HG02870 (cell line): Measurements from ENCODE around the gene MED12L.
"Not testable (repeated sequence)": the region's sequence is repeated elsewhere in the genome, so short reads cannot be mapped to it uniquely, and the experiment has no call there.

Experiments
- ATAC-seq: cut with Tn5 transposase; IDR thresholded peaks from one replicate; pipeline ENCODE4 v1.9.1; 2021; ENCODE audit warnings: mild to moderate bottlenecking, moderate library complexity; ENCODE audit not compliant: unreplicated experiment

The MED12L gene

GRCh38 chr3:151230646-151231045 lies 145.2 kb downstream of the MED12L start:
- peak; percentile 38 for ATAC-seq

GRCh38 chr3:151232403-151232802 lies 146.9 kb downstream of the MED12L start:
- not testable (repeated sequence) for ATAC-seq

DNA sequence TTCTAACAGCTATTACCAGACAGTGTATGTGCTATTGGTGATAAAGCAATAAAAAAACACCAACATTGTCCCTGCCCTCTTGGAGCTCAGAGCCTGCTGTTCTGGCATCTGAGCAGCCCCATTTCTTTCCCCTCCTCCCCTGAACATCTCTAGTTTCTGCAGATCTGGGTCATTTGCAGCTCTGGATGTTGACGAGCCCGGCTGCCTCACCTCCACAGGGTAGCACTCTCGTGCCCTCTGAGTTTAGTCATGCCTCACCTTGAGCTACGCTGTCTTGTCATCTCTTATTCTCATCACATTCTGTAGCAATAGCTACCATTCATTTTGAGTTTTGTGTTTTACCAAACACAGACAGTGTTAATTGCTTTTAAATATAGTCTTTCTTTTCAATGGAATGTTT lies 147.5 kb downstream of the MED12L start:
- ATAC-seq: no peak

DNA sequence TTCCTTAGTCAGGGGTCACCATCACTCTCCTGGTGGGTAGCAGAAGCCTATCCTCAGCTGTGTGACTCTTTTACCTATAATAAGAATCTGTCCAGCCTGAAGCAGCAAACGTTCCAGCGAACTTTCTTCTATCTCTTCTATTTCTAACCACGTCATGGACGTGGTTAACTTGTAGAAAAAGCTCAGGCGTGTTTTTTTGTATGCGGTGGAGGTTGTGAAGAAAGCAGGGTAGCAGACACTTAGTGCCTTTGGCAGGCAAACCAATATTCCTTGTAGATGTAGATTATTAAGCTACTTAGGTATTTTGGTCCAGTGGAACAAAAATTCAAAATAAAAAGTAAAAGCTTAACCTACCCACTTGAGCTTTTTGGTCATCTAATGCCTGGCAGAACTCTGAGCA lies 149.4 kb downstream of the MED12L start:
- ATAC-seq: no peak

- no peak for ATAC-seq
These were observed 150.9 kb downstream of the MED12L start for GRCh38 chr3:151236316-151236715.

GRCh38 chr3:151236736-151237135 lies 151.3 kb downstream of the MED12L start:
- no peak for ATAC-seq

GRCh38 chr3:151242006-151242405 lies 156.5 kb downstream of the MED12L start:
- ATAC-seq: not testable (repeated sequence)

DNA sequence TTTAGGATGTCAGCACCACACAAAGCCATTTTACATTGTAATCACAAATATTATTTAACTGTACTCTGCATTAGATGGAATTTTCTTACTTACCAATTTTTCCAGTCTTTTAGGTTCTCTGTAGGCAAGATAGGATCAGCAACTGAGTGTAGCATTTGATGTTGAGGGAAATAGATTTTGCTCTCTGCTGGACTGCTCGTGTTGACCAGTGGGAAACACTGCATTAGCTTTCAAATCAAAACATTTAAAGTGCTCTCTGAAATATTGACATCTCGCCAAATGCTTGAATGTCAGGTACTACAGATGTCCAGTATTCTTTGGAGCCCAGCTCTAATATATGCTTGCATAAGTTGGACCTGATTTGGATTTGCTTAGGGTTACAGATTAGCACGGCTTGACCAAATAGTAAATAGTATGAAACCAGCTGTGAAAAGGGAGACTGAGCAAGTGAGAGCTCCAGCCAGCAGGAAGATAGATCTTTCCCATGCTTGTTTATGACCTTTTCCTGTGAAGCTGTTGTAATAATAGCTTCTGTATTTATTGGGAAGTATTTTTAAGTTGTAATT lies 163.4 kb downstream of the MED12L start:
- no peak for ATAC-seq

DNA sequence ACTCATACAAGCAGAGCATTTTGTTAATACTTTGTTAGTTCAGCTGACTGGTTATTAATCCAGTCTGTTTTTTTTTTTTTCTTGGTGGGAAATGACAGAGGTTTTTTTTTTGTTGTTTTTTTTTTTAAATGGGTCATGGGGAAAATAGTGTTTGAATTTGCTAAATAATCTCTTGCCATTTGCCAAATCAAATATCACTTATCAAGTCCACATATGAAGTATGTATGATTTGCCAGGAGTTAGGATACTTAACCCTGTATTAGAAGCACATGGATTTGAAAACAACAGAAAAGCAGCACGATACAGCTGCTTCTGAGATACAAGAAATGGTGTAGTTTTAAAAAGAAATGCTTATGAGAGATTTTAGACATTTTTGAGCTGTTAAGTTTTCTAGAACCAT lies 171.3 kb downstream of the MED12L start:
- no peak for ATAC-seq

DNA sequence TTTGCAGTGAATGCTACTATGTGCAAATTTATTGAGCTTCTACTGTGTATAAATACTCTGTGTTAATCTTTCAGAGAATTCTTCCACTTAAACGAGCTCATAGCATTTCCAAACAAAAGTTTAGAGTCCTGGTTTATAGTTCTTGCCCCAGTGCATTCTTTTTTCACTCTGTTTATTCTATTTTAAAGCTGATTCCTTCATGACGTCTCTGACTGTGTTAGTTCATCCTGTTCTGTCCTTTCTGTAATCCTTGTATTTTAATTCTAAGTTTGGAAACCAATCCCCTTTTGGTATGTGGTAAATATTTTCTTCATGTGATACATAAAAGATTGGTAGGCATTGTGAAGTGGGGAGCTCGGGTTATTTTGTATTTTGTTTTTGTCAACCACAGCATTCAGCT lies 174.2 kb downstream of the MED12L start:
- ATAC-seq: no peak

DNA sequence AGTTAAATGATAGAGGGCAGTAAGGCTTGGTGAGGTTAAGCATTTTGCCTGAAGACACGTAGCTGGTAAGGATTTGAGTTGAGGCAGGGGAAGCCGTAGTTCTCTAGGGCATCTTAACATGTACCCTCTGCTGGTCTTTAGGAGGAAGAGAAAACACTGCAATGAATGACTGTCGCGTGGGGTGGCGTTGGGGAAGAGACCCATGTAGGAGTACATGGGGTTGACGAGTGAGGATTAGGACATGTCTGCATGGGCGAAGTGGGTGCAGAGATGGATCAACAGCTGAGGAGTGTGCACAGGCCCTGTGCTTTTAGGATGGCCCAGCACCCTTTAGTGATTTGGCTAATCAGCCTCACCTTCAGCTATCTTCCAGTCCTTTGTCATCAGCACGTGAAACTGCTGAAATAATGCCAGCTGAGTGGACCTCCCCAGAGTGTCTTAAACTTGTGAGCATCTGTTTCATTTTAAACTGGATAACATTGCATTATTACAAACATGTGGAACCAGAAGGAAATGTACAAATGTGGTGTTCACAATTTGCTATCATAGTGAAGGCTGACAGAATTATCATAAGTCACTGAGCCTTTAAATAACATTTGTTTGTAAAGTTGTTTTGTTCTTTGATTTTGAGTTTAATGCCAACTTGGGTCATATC lies 177.5 kb downstream of the MED12L start:
- ATAC-seq: no peak

DNA sequence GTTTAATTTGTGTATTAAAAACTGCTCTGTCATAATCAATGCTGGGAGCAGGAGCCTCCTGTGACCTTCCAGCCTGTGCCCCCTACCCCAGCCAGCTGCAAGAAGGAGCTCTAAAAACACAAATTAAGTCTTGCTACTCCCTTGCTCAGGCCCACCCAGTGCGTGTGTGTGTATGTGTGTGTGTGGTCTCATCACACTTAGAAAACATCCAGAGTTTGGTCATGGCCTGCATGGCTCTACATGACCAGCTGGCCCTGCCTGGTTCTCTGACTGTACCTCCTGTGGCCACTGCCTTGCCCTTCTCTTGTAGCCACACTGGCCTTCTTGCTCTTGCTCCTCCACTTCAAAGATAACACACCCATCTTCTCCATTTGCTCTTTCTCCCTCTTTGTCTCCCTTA lies 179.1 kb downstream of the MED12L start:
- ATAC-seq: no peak

GRCh38 chr3:151265166-151265565 lies 179.7 kb downstream of the MED12L start:
- no peak for ATAC-seq

- ATAC-seq: peak; percentile 82
These were observed 180.4 kb downstream of the MED12L start for GRCh38 chr3:151265866-151266265.

- ATAC-seq: no peak
These were observed 181.6 kb downstream of the MED12L start for GRCh38 chr3:151267066-151267465.

DNA sequence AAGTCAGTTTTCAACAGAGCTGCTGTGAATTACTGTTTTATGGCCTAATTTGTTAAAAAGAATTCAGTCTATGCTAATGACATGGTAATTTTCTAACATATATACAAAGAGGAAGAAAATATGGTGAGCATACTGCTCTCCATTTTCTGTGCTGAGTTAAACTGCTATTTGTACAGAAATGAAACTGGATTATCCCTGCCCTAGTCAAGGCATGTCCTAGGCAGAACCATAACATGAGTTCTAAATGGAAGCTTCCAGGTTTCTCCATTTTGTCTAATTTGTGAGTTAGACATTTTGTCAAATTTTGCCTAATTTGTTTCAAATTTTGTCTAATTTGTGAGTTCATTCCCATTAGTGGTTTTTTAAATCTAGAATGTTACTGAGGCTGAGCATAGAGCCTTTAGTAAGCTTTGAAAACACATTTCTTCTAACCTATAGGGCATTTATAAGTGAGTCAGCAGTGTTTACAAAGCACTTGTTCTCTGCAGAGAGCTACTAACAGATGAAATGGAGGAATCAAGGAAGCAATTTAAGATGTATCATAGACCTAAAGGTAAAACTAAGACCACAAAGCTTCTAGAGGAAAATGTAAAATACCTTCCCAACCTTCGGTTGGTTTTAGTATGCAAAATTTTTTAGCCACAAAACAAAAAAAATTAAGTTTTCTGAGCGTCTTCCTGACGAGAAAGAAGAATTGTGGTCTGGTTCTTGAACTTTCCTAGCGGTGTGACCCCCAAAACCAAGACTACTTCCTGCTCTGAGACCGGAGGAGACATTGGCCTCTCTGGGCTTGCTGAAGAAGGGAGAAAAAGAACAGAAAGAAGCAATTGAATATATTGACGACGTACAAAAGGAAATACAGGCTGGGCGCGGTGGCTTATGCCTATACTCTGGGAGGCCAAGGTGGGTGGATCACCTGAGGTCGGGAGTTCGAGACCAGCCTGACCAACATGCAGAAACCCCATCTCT lies 183.1 kb downstream of the MED12L start:
- ATAC-seq: peak; percentile 65

GRCh38 chr3:151269631-151270030 lies 184.2 kb downstream of the MED12L start:
- ATAC-seq: no peak

DNA sequence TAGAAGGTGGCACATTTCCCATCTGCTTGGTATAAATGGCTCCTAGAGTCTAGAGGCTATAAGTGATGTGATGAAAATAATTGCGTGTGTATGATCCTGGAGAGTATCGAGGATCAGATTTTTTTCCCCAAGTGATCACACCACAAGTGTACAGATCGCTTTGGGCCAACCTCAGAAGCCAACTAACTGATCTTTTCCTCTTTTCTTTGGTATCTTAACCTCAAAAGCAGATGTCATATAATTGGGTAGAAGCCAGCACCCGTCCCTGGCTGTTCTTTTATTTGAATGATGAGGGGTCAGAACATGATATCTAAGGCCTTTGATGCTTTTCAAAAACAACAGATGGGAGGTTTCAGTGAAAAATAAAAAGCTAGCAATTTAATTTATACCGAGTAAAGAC lies 189.6 kb downstream of the MED12L start:
- ATAC-seq: no peak

GRCh38 chr3:151276038-151276686 lies 190.7 kb downstream of the MED12L start:
- ATAC-seq: peak; percentile 21

- ATAC-seq: peak; percentile 60
These were observed 191.2 kb downstream of the MED12L start for GRCh38 chr3:151276687-151277042.

GRCh38 chr3:151278230-151278629 lies 192.8 kb downstream of the MED12L start, which contains the start of gene P2RY14:
Gene P2RY14 (minus strand): TSS chr3:151278542. CDS start chr3:151214316, 64,226 bp downstream.
- ATAC-seq: no peak
